GM21423 (cell line): ENCODE measurements around the gene OGFOD3.

ENCODE experiments used
- ATAC-seq: cut with Tn5 transposase; IDR thresholded peaks from one replicate; pipeline ENCODE4 v1.9.1; 2021; ENCODE audit warnings: mild to moderate bottlenecking, moderate library complexity; ENCODE audit not compliant: unreplicated experiment

OGFOD3 gene

DNA sequence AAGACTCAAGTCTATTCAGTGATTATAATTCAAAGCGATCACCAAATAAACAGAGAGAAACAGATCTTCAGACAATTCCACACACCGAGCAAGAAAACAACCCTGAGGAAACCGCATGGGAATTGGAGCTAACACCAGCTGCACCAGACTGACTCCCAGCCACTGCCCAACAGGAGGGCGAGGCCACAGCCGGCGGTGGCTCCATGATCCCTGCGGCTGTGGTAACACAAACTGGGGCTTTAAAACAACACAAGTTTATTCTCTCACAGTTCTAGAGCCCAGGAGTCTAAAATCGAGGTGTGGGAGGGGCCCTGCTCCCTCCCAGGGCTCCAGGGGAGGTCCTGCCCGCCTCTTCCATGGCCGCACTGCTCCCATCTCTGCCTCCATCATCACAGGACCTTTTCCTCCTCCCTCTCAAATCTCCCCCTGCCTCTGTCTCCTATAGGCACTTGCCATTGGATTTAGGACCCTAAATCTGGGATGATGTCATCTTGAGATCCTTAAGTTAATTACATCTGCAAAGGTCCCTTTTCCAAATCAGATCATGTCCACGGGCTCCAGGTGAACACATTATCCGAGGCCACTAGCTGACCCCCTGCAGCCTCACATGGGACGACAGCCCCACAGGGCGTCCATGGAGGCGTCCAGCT, 10.0 kb downstream of the OGFOD3 start:
- no peak for ATAC-seq

DNA sequence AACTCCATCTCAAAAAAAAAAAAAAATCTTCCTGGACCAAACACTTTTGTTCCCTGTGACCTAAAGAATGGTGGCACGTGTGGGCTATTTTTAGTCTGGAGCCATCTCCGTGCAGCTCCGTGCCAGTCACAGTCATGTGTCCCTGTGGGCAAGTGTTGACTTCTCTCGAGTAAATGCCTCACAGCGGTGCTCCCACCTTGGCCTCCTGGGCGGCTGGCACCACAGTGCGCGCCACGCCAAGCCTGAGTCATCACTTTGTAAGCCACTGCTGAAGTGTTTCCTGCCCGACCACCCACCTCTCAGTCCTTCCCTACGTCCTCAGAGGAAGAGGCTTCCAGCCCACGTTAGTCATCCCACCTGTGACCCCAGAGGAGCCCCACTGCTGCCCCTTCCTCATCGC, 11.1 kb downstream of the OGFOD3 start:
- no peak for ATAC-seq

DNA sequence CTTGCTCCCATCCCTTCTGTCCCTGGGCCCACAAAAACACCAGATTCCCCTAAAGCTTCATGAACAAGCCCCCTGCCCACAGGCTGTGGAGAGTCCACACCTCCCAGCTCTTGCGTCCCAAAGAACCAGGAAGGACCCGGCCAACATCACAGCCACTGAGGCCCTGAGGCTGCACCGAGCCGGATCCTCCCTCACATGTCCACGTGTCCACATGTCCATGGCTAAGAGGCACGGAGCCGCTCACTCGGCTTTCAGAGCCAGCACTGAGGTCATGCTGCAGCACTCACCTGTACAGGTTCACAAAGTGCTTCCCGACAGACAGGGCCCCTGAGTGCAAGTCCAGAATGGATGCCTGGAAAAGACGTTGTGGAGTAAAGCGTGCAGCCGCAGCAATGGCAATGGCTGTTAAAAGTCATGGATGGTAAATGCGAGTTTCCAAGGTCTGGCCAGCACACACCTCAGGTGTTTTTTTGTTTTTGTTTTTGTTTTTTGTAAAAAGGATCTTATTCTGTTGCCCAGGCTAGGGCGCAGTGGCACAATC, 12.2 kb downstream of the OGFOD3 start:
- ATAC-seq, result no peak

DNA sequence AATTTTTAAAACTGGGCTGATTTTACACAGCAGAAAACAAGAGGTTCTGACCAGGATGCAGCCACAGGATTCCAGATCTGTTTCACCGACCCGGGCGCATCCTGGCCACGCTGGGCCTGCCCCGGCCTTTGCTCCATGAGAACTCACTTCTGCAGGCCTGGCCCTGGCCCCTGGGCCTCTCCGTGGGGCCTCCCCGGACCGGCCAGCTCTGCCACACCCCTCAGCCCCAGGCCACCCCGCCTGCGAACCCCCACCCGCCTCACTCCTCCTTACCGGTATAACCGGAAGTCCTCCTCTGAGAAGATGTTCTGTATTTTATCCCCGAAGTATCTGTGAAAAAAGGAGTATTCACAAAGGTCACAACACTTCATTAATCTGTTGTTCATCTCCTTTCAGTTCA, 13.3 kb downstream of the OGFOD3 start:
- ATAC-seq, result no peak

DNA sequence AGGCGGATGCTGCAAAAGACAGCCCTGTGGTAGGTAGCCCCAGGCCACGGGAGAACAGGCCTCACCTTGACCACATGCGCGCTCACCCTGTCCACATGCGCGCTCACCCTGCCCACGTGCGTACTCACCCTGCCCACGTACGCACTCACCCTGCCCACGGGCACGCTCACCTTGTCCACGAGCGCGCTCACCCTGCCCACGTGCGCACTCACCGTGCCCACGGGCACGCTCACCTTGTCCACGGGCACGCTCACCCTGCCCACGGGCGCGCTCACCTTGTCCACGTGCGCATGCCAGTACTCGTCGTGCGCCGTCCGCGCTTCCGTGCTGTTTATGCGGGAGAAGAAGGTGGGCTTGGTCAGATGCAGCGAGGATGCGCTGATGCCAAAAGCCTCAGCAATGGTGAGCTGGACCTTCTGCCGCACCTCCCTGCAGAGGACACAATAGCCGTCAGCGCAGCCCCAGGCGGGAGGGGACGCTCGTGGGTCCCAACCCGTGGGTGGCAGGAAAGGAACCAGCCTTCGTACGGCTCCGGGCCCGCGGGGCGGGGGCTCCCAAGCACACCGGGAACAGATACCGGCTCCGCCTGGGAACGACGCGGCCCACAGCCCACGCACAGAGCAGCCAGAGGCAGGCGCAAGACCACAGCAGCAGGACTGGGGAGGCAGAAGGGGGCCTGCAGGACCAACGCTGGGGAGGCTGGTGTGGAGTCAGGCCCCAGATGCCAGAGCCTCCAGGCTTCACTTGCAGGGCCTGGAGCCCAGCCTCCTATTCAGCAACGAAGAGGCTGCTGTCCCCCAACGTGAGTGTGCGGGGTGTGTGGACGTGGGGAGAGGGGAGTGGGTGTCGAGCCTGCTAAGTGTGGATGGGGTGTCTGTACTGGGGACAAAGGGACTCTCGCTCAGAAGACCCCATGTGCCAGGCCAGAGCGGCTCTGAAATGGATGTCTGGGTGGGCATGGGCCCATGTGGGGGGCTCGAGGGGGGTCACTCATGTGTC, 14.4 kb downstream of the OGFOD3 start:
- ATAC-seq, result no peak

DNA sequence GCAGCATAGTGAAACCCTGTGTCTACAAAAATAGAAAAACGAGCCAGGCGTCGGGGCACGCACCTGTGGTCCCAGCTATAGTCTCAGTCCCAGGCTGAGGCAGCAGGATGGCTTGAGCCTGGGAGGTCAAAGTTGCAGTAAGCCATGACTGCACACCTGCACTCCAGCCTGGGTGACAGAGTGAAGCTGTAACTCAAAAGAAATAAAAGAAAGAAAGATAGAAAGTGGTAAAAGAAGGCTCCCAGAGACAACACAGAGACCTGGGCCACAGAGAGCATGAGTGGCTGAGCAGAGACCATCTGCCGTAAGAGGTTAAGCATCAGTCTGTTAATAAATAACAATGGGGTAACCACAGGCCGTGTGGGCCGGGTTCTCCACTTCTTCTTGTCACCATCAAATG, 15.5 kb downstream of the OGFOD3 start:
- ATAC-seq, result peak; percentile 76

DNA sequence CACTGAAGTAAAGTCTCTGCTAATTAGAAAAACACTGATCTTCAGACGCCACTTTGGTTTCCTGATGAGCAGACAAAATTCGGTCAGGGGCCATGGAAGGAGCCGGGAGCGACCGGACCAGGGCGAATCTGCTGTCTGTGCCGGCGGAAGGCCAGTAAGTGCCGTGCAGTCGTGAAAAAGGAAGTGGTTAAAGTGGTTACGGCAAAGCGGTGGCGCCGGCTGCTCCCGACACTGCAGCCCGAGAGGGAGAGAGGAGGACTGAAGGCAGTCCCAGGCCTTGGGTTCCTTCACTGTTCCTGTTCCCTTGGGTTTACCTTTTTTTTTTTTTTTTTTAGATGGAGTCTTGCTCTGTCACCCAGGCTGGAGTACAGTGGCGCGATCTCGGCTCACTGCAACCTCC, 17.6 kb downstream of the OGFOD3 start:
- ATAC-seq, result peak; percentile 38

DNA sequence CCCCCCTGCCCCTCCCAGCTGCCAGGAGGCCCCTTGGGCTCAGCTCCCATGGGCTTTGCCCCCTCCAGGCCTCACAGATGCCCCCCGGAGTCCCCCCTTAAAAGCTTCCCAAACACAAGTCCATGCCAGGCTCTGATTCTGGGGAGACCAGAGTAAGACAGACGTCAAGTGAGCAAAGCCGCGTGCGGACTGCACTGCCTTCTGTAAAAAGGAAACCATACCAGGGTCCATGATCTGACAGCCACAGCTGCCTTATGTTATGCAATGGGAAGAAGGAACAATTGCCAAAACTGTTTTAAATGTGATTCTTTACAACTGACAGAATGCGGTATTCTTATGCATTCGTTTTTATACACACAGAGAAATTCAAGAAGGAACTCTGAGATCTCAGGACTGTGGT, 18.2 kb downstream of the OGFOD3 start:
- no peak for ATAC-seq

DNA sequence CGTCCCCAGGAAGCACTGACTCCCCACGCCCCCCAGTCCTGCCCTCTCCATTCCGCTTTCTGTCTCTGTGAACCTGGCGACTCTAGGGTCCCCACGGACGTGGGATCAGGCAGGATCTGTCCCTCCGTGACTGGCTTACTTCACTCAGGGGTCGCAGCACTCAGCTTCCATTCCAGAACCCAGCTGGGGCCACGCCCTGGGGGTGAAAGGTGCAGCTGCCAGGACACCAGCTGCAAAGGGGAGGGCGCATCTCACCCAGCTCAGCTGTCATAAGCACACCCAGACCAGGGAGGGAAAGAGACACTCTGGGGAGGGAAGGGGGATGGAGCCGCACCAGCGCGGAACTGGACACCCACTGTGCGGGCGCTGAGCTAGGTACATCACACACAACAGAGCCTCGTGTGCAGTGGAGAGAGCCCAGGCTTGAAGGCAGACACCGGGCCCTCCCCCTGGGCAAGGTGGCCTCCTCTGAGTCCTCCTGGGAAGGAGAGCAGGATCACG, 18.7 kb downstream of the OGFOD3 start:
- no peak for ATAC-seq

DNA sequence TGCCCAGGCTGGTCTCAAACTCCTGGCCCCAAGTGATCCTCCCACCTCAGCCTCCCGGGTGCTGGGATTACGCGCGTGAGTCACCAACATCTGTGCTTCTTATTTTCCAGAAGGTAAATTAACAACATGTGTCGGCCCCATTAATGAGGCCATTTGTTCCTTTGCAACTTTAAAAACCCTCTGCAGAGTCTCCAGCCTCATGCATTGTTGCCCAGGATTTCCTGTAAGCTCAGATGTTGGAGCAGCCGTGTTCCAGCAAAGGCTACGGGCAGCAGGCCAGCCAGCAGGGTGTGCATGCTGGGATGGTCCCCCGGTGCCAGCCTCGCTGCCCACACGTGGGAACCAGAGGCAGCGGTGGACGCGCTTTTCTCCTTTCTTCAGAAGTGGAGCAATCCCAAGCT, 19.3 kb downstream of the OGFOD3 start:
- no peak for ATAC-seq

DNA sequence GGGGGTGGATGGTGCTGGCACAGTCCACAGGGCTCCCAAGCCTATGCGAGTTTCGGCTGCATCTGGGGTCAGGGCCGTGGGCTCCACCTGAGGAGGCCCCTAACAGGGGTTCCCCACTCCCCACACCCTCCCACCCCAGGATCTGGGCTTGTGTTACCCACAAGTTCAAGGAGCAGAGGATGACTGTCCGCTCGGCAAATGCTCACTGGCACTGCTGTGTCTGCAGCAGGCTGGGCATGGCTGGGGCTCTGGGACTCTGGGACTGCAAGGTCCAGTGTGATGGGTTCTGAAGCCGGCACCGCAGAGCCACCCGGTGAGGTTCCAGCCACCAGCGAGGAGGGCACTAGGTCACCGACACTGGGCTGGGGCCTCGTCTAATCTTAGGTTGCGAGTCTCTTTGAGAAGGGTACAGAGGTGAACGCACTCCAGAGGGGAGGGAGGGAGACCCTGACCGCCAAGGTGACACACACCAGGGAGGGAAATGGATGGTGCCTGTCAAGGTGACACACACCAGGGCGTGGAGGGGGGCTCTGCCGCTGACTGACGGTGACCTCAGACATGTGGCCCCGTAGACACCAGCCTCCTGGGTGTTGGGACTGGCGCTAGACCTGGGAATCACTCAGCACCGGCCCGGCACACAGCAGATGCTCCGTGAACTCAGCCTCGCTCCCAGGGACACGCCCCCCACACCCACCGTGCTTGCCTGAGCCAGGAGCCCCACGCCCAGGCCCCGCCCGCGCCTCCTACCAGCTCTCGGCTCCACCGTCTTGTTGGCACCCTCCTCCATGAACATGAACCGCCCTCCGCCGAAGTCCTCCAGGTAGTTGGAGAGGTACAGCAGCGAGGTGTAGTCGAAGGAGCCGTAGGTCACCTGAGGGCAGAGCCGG, 20.7 kb downstream of the OGFOD3 start:
- no peak for ATAC-seq

DNA sequence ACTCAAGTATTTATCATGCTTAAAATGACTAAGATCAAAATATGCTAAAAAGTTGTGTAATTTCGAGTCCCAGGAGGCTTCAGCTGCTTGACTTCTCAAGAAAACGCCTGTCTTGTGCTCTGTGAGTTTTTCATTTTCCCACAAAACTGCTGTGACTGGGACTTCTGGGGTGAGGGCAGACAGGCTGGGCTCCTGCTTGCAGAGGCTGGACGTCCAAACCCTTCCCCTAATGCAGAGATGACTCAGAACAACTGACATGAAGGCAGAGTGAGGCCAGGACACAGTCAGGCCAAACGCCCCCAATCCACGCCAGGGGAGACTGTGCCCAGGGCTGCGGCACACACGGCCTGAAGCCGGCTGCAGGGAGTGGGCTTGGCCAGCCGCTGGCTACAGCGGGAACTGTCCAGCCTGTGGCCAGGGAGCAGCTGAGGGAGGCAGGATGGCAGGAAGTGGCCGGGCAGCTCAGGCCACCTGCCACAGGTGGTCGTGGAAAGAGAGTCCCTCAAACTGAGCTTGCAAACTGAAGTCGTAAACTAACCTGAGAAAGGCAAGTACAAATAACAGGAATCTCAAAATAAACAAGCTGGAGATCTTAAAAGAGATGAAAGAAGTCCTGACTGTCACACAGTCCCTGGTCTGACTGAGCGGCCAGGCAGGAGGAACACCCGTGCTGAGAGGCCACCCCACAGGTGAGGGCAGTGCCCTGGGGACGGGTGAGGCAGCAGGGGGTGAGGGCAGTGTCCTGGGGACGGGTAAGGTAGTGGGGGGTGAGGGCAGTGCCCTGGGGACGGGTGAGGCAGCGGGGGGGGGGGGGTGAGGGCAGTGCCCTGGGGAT, 21.6 kb downstream of the OGFOD3 start:
- no peak for ATAC-seq

DNA sequence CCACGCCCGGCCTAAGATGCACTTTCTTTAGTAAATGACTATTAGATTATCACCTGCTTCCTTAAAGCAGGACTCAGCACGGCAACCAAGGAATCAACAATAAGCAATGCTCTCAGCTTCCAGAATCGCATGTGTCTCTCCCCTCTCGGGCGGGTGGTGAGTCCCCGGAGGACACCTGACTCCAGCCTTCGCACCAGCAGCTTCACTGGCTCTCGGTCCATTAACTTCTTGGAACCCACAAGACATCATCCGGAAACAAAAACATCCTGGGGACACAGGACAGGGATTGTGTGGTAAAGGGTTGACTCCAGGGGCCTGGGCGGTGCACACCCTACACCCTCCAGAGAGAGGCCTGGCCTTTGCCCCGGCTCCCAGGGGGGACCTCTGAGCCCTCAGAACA, 24.1 kb downstream of the OGFOD3 start:
- no peak for ATAC-seq

DNA sequence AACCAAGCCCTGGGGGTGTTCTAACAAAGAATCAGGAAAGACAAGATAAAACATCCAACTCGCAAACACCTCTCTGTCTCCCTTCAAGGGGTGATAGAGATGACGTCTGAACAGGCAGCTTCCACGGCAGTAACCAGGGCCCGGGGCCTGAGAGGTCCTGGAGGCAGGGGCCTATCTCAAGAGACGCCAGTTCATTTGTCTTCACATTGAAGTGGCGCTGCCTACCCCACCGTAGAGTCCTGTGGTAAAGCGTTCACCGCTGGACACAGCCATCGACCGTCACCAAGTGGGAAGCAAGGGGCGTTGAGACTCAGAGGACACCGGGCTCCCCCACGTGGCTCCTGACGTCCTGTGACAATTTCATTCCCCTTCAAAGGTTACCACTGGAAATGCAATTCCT, 25.4 kb downstream of the OGFOD3 start:
- ATAC-seq, result no peak

DNA sequence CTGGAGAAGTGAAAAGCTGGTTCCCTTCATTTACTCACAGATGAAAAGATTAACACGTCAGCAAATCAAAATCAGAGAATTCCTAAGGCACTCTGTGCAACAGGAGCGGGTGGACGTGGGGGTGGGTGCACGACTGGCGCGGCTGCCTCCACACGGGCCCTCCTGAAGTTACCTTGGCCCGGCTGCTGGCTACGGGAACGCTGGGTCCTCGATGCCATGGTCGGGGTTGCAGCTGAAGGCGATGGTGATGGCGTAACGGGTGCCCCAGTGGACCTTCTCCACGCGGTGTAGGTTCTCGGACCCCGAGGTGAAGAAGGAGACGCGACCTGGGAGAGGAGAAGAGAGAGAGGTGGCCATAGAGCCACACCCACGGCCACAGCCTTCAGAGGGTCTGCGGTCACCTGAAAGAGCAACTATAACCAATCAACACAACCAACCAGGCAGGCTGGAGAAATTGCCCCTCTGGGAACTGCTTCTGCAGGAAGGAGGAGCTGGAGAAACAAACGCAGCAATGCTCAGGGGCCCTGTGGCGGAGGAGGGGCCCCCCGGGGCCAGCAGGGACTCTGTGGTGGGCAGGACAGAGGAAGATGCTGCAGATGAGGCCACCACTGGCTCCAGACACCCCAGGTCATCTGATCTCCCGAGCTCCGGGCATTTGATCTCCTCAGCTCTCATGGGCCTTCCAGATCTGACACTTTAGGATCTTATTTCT, 26.0 kb downstream of the OGFOD3 start:
- ATAC-seq, result no peak

DNA sequence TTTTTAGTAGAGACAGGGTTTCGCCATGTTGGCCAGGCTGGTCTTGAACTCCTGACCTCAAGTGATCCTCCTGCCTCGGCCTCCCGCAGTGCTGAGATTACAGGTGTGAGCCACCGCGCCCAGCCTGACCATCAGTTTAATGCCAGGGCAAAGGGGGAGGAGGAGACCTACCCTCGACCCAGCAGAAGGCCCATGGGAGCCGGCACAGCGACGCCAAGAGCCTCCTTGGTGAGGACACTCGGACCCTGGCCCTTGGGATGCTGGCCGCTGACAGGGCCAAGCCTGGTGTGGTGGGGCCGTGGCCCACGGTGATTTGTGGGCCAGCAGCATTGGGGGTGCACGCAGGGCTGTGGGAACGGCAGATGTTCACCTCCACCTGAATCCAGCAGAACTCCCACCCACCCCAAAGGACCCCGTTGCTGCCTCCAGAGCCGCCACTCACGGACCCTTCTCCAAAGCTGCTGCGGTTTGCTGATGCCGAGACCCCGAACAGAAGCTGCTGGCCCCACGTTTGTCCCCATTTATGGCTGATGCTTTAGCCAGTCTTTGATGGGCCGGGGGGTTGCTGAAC, 26.8 kb downstream of the OGFOD3 start:
- no peak for ATAC-seq

DNA sequence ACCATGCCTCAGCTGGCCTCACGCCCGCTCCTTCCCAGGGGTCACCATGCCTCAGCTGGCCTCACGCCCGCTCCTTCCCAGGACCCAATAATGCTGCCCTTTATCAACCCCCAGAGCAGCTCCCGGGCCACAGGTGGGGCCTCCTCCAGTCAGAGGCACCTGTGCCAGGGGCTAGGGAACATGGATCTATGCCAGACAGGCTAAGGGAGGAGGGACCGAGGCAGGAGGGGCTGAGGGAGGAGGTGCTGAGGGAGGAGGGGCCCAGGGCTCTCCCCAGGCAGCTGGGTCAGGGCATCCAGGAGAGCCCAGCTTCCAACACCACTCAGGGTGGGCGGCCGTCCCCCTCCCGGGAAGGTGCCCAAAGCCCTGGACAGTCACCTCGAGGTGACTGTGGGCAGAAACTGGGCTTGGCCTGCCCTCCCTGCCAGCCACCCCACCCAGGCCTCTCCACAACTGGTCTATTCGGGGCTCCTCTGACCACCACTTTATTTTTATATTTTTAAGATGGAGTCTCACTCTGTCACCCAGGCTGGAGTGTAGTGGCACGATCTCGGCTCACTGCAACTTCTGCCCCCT, 27.4 kb downstream of the OGFOD3 start:
- no peak for ATAC-seq

DNA sequence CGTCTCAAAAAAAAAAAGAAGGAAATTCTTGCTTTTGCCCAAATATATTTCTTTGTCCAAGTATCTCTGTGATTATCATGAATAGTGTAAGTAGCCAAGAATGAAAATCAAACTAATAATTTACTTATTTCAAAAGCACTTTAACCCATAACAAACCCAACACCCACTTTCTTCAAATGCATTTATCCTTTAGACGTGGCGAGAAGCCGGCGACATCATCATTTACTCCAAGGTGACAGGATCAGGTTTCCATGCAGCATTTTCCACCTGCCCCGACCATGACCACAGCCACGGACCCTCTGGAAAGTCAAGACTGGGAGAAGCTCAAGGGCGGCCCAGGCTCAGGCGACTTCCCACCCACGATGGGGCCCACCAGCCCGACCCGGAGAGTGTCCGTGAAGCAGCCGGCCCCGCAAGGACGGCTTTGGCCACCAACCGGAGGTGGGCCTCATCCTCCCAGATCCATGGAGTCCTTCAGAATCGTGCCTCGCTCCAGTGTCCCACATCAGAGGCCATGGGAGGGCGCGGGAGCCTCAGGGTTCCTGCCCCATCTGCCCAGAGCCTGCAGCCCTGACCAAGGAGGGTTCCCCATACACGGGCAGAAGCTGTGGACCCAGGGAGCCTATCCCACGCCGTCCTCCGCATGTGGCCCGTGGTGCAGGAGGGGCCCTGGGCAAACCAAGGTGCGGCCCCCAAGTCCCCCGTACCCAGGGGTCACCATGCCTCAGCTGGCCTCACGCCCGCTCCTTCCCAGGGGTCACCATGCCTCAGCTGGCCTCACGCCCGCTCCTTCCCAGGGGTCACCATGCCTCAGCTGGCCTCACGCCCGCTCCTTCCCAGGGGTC, 28.1 kb downstream of the OGFOD3 start:
- no peak for ATAC-seq
